GM23338 (cell line): ENCODE results near the gene TMEM38A. TPM values are rescaled to one million over a fixed set of nuclear protein-coding genes. Genes with fewer than 3 reads are reported as not detected.

Source experiments
- ATAC-seq: fragments of 200-7000 bp; cut with Tn5 transposase; 3 replicates; pipeline ENCODE4 v1.9.1; 2020
- DNase-seq: peaks from one replicate; pipeline ENCODE4 v3.0.0-alpha.2; 2015; ENCODE audit warnings: low spot score
- H2AFZ ChIP-seq: fragments of 200-600 bp; sonication (generic); 2 replicates; pipeline ENCODE4 v1.8.0; 2016; ENCODE audit warnings: antibody characterized with exemption, mild to moderate bottlenecking, moderate library complexity
- H3F3A ChIP-seq: fragments of 200-600 bp; sonication (generic); replicated peaks from 2 replicates; pipeline ENCODE4 v1.8.0; 2017; ENCODE audit warnings: antibody characterized with exemption, mixed run types, low read depth
- H3K27ac ChIP-seq: fragments of 200-600 bp; sonication (generic); 2 replicates; pipeline ENCODE4 v1.6.1; 2016; ENCODE audit warnings: low read depth
- H3K27me3 ChIP-seq: fragments of 200-600 bp; sonication (generic); 2 replicates; pipeline ENCODE4 v1.8.0; 2016; ENCODE audit warnings: mild to moderate bottlenecking, mixed run types, moderate library complexity; ENCODE audit not compliant: insufficient read depth
- H3K36me3 ChIP-seq: fragments of 200-600 bp; sonication (generic); 2 replicates; pipeline ENCODE4 v1.8.0; 2016; ENCODE audit warnings: mild to moderate bottlenecking; ENCODE audit not compliant: insufficient read depth
- H3K4me1 ChIP-seq: fragments of 200-600 bp; sonication (generic); 2 replicates; pipeline ENCODE4 v1.8.0; 2016; ENCODE audit warnings: mild to moderate bottlenecking, moderate library complexity; ENCODE audit not compliant: insufficient read depth
- H3K4me2 ChIP-seq: fragments of 200-600 bp; sonication (generic); 2 replicates; pipeline ENCODE4 v1.7.1; 2017; ENCODE audit warnings: mixed run types
- H3K4me3 ChIP-seq: fragments of 200-600 bp; sonication (generic); 2 replicates; pipeline ENCODE4 v1.6.1; 2016; ENCODE audit warnings: mixed run types
- H3K79me2 ChIP-seq: fragments of 200-600 bp; sonication (generic); replicated peaks from 2 replicates; pipeline ENCODE4 v1.8.0; 2017; ENCODE audit warnings: mild to moderate bottlenecking; ENCODE audit not compliant: insufficient read depth
- H3K9me2 ChIP-seq: fragments of 200-600 bp; sonication (generic); 2 replicates; pipeline ENCODE4 v1.8.0; 2017; ENCODE audit not compliant: insufficient read depth
- H4K20me1 ChIP-seq: fragments of 200-600 bp; sonication (generic); replicated peaks from 2 replicates; pipeline ENCODE4 v1.8.0; 2017; ENCODE audit warnings: mild to moderate bottlenecking; ENCODE audit not compliant: insufficient read depth
- H3K27ac Mint-ChIP-seq: 2 replicates; pipeline ENCODE4 v1.8.0; 2020; ENCODE audit warnings: inconsistent platforms, mild to moderate bottlenecking, moderate library complexity, mixed read lengths
- H3K27me3 Mint-ChIP-seq: 3 replicates; pipeline ENCODE4 v1.8.0; 2022; ENCODE audit warnings: low read depth, mild to moderate bottlenecking, moderate library complexity, mixed read lengths, inconsistent platforms; ENCODE audit not compliant: insufficient read depth, poor library complexity
- H3K36me3 Mint-ChIP-seq: 3 replicates; pipeline ENCODE4 v1.8.0; 2021; ENCODE audit warnings: low read depth, mild to moderate bottlenecking, inconsistent platforms, moderate library complexity, mixed read lengths
- H3K4me1 Mint-ChIP-seq: 3 replicates; pipeline ENCODE4 v1.8.0; 2020; ENCODE audit warnings: mild to moderate bottlenecking, inconsistent platforms, mixed read lengths
- H3K4me3 Mint-ChIP-seq: 3 replicates; pipeline ENCODE4 v1.8.0; 2021; ENCODE audit warnings: moderate library complexity, mild to moderate bottlenecking, inconsistent platforms, mixed read lengths
- H3K9me3 Mint-ChIP-seq: 3 replicates; pipeline ENCODE4 v1.8.0; 2020; ENCODE audit warnings: moderate library complexity, mild to moderate bottlenecking, inconsistent platforms, mixed read lengths
- CREB1 ChIP-seq: fragments of 250-450 bp; sonication (Bioruptor Pico); IDR thresholded peaks from 2 replicates; pipeline ENCODE4 v1.5.0; 2020; ENCODE audit warnings: low read depth, mild to moderate bottlenecking, moderate library complexity
- EZH2 ChIP-seq: fragments of 200-600 bp; sonication (generic); IDR thresholded peaks from one replicate; pipeline ENCODE4 v1.8.0; 2017; ENCODE audit warnings: antibody characterized with exemption, mild to moderate bottlenecking, low read depth; ENCODE audit not compliant: unreplicated experiment
- EZH2phosphoT487 ChIP-seq: fragments of 200-600 bp; sonication (generic); IDR thresholded peaks from one replicate; pipeline ENCODE4 v1.8.1; 2018; ENCODE audit warnings: antibody characterized with exemption; ENCODE audit not compliant: unreplicated experiment
- JUNB ChIP-seq: IDR thresholded peaks from one replicate; pipeline ENCODE4 v1.6.1; 2016; ENCODE audit warnings: antibody characterized with exemption; ENCODE audit not compliant: unreplicated experiment
- NANOG ChIP-seq: IDR thresholded peaks from 2 replicates; pipeline ENCODE4 v1.6.1; 2016; ENCODE audit warnings: antibody characterized with exemption, borderline replicate concordance
- POLR2AphosphoS5 ChIP-seq: IDR thresholded peaks from 2 replicates; pipeline ENCODE4 v1.6.1; 2016; ENCODE audit warnings: antibody characterized with exemption, low read depth
- STAT1 ChIP-seq: IDR thresholded peaks from one replicate; pipeline ENCODE4 v1.6.1; 2016; ENCODE audit warnings: antibody characterized with exemption; ENCODE audit not compliant: unreplicated experiment
- ZNF114 ChIP-seq: fragments of 250-450 bp; sonication (Bioruptor Pico); IDR thresholded peaks from 2 replicates; pipeline ENCODE4 v1.5.0; 2020; ENCODE audit warnings: mild to moderate bottlenecking, moderate library complexity
- ZNF331 ChIP-seq: fragments of 250-450 bp; sonication (Bioruptor Pico); IDR thresholded peaks from 2 replicates; pipeline ENCODE4 v1.5.0; 2020; ENCODE audit warnings: low read depth, mild to moderate bottlenecking, moderate library complexity
- polyA plus RNA-seq: library from polyadenylated mRNA; unstranded; fragments of >200 nt; fragmentation: Nextera tagmentation; extraction: Ambion mirVana; gene quantifications from 2 replicates; pipeline ENCODE4 v1.2.1, GENCODE V29; 2016
- total RNA-seq: library from RNA; depleted of rRNA; stranded (reverse); fragments of >200 nt; shearing (Covaris generic); gene quantifications from 2 replicates; pipeline ENCODE4 v1.2.3, GENCODE V29; 2014
- TF ChIP-seq, protein P1 (sequence below): IDR thresholded peaks from one replicate; pipeline ENCODE4 v1.6.1; 2018; ENCODE audit warnings: antibody characterized with exemption; ENCODE audit not compliant: unreplicated experiment
- TF ChIP-seq, protein P2 (sequence below): fragments of 250-450 bp; sonication (Bioruptor Pico); IDR thresholded peaks from 2 replicates; pipeline ENCODE4 v1.5.0; 2020; ENCODE audit warnings: mild to moderate bottlenecking, moderate library complexity
- TF ChIP-seq, protein P3 (sequence below): IDR thresholded peaks from 2 replicates; pipeline ENCODE4 v1.6.1; 2016; ENCODE audit warnings: antibody characterized with exemption
- TF ChIP-seq, protein P4 (sequence below), 2 experiments: fragments of 200-600 bp in 1 of 2; sonication (generic) in 1 of 2; conservative IDR thresholded peaks; 2 replicates each; pipeline versions ENCODE4 v1.5.1 to v1.6.1; 2016 to 2017; ENCODE audit warnings: antibody characterized with exemption in 2 of 2, low read depth in 2 of 2, mild to moderate bottlenecking in 2 of 2, moderate library complexity in 1 of 2

Gene TMEM38A
- total and polyA plus RNA-seq, 2 experiments from 2014 or later, result 5.9 to 14.1 TPM

DNA sequence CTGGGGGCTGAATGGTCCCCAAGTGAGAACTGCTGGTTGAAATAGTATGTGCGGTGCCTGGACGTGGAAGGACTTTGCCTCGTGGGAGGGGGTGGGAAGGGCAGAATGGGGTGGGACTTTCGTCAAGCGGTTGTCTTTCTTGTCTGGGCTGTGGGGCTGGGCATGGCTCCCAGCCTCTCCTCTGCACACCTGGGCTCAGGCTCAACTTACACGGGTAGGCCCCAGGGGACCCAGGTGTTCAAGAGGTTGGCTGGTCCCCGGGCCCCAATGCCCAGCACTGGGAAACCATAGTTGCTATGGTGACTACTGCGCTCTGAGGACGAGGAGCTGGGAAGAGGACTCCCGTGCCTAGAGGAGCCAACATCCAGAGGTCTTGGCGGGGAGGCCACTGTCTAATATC lies 66.0 kb downstream of the TMEM38A start:
- Histone ChIP-seq H3K36me3 (no peaks in the 10 kb centered on the region), H4K20me1 (no peaks in the 10 kb centered on the region), H3K27ac (no peak overlapping the region), H3K27me3 (no peaks in the 10 kb centered on the region), H3K9me2 (no peaks in the 10 kb centered on the region), H3K4me2 (no peak overlapping the region), H2AFZ (no peak overlapping the region), H3K79me2 (no peaks in the 10 kb centered on the region), H3F3A (no peaks in the 10 kb centered on the region), H3K4me1 (no peaks in the 10 kb centered on the region), H3K4me3 (no peak overlapping the region)
- no peaks in the 10 kb centered on the region for H3K4me1 Mint-ChIP-seq
- DNase-seq (no peak), ATAC-seq (no peak)
- H3K36me3 Mint-ChIP-seq, result peaks cover 8% of the 10 kb centered on the region; the same call in 2 of the 3 replicates
- H3K4me3 Mint-ChIP-seq, result no peak overlapping the region
- peaks cover 4% of the 10 kb centered on the region for H3K27me3 Mint-ChIP-seq
- TF ChIP-seq ZNF114 (CRISPR knock-in tag) (no peak), STAT1 (no peak), EZH2 (no peak), ZNF331 (CRISPR knock-in tag) (no peak), NANOG (no peak), POLR2AphosphoS5 (no peak), EZH2phosphoT487 (no peak), JUNB (no peak), CREB1 (CRISPR knock-in tag) (no peak)
- TF ChIP-seq, protein P1, sequence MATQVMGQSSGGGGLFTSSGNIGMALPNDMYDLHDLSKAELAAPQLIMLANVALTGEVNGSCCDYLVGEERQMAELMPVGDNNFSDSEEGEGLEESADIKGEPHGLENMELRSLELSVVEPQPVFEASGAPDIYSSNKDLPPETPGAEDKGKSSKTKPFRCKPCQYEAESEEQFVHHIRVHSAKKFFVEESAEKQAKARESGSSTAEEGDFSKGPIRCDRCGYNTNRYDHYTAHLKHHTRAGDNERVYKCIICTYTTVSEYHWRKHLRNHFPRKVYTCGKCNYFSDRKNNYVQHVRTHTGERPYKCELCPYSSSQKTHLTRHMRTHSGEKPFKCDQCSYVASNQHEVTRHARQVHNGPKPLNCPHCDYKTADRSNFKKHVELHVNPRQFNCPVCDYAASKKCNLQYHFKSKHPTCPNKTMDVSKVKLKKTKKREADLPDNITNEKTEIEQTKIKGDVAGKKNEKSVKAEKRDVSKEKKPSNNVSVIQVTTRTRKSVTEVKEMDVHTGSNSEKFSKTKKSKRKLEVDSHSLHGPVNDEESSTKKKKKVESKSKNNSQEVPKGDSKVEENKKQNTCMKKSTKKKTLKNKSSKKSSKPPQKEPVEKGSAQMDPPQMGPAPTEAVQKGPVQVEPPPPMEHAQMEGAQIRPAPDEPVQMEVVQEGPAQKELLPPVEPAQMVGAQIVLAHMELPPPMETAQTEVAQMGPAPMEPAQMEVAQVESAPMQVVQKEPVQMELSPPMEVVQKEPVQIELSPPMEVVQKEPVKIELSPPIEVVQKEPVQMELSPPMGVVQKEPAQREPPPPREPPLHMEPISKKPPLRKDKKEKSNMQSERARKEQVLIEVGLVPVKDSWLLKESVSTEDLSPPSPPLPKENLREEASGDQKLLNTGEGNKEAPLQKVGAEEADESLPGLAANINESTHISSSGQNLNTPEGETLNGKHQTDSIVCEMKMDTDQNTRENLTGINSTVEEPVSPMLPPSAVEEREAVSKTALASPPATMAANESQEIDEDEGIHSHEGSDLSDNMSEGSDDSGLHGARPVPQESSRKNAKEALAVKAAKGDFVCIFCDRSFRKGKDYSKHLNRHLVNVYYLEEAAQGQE, result no peak
- TF ChIP-seq, protein P2, sequence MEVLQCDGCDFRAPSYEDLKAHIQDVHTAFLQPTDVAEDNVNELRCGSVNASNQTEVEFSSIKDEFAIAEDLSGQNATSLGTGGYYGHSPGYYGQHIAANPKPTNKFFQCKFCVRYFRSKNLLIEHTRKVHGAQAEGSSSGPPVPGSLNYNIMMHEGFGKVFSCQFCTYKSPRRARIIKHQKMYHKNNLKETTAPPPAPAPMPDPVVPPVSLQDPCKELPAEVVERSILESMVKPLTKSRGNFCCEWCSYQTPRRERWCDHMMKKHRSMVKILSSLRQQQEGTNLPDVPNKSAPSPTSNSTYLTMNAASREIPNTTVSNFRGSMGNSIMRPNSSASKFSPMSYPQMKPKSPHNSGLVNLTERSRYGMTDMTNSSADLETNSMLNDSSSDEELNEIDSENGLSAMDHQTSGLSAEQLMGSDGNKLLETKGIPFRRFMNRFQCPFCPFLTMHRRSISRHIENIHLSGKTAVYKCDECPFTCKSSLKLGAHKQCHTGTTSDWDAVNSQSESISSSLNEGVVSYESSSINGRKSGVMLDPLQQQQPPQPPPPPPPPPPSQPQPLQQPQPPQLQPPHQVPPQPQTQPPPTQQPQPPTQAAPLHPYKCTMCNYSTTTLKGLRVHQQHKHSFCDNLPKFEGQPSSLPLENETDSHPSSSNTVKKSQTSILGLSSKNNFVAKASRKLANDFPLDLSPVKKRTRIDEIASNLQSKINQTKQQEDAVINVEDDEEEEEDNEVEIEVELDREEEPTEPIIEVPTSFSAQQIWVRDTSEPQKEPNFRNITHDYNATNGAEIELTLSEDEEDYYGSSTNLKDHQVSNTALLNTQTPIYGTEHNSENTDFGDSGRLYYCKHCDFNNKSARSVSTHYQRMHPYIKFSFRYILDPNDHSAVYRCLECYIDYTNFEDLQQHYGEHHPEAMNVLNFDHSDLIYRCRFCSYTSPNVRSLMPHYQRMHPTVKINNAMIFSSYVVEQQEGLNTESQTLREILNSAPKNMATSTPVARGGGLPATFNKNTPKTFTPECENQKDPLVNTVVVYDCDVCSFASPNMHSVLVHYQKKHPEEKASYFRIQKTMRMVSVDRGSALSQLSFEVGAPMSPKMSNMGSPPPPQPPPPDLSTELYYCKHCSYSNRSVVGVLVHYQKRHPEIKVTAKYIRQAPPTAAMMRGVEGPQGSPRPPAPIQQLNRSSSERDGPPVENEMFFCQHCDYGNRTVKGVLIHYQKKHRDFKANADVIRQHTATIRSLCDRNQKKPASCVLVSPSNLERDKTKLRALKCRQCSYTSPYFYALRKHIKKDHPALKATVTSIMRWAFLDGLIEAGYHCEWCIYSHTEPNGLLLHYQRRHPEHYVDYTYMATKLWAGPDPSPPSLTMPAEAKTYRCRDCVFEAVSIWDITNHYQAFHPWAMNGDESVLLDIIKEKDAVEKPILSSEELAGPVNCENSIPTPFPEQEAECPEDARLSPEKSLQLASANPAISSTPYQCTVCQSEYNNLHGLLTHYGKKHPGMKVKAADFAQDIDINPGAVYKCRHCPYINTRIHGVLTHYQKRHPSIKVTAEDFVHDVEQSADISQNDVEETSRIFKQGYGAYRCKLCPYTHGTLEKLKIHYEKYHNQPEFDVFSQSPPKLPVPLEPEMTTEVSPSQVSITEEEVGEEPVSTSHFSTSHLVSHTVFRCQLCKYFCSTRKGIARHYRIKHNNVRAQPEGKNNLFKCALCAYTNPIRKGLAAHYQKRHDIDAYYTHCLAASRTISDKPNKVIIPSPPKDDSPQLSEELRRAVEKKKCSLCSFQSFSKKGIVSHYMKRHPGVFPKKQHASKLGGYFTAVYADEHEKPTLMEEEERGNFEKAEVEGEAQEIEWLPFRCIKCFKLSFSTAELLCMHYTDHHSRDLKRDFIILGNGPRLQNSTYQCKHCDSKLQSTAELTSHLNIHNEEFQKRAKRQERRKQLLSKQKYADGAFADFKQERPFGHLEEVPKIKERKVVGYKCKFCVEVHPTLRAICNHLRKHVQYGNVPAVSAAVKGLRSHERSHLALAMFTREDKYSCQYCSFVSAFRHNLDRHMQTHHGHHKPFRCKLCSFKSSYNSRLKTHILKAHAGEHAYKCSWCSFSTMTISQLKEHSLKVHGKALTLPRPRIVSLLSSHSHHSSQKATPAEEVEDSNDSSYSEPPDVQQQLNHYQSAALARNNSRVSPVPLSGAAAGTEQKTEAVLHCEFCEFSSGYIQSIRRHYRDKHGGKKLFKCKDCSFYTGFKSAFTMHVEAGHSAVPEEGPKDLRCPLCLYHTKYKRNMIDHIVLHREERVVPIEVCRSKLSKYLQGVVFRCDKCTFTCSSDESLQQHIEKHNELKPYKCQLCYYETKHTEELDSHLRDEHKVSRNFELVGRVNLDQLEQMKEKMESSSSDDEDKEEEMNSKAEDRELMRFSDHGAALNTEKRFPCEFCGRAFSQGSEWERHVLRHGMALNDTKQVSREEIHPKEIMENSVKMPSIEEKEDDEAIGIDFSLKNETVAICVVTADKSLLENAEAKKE, result no peak
- TF ChIP-seq, protein P3, sequence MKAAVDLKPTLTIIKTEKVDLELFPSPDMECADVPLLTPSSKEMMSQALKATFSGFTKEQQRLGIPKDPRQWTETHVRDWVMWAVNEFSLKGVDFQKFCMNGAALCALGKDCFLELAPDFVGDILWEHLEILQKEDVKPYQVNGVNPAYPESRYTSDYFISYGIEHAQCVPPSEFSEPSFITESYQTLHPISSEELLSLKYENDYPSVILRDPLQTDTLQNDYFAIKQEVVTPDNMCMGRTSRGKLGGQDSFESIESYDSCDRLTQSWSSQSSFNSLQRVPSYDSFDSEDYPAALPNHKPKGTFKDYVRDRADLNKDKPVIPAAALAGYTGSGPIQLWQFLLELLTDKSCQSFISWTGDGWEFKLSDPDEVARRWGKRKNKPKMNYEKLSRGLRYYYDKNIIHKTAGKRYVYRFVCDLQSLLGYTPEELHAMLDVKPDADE, result no peak
- TF ChIP-seq, protein P4, sequence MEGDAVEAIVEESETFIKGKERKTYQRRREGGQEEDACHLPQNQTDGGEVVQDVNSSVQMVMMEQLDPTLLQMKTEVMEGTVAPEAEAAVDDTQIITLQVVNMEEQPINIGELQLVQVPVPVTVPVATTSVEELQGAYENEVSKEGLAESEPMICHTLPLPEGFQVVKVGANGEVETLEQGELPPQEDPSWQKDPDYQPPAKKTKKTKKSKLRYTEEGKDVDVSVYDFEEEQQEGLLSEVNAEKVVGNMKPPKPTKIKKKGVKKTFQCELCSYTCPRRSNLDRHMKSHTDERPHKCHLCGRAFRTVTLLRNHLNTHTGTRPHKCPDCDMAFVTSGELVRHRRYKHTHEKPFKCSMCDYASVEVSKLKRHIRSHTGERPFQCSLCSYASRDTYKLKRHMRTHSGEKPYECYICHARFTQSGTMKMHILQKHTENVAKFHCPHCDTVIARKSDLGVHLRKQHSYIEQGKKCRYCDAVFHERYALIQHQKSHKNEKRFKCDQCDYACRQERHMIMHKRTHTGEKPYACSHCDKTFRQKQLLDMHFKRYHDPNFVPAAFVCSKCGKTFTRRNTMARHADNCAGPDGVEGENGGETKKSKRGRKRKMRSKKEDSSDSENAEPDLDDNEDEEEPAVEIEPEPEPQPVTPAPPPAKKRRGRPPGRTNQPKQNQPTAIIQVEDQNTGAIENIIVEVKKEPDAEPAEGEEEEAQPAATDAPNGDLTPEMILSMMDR (conservative IDR thresholded peaks at IDR 0.05; ENCODE audit: low read depth in 2 of 2), result no peak
- peaks cover 25% of the 10 kb centered on the region for H3K9me3 Mint-ChIP-seq
- H3K27ac Mint-ChIP-seq, result no peak overlapping the region
